Fibroblast of lung (primary cell): Measurements from ENCODE around the gene LILRB5. TPM values are rescaled to one million over a fixed set of nuclear protein-coding genes. Genes with fewer than 3 reads are reported as not detected.

Experiments
- DNase-seq, 2 donors: peaks; one replicate each; pipeline versions ENCODE4 v3.0.0 to v3.0.0-alpha.2; 2010; ENCODE audit warnings: low read depth in 2 of 2
- H2AFZ ChIP-seq: 2 replicates; pipeline ENCODE4 v1.5.1; 2012; ENCODE audit warnings: low read length, control low read depth, inconsistent platforms
- H3K27ac ChIP-seq: 2 replicates; pipeline ENCODE4 v1.5.1; 2011; ENCODE audit warnings: low read length, control low read depth; ENCODE audit not compliant: insufficient read depth
- H3K27me3 ChIP-seq: 2 replicates; pipeline ENCODE4 v1.5.1; 2011; ENCODE audit warnings: mild to moderate bottlenecking, low read length; ENCODE audit not compliant: control insufficient read depth, insufficient read depth
- H3K36me3 ChIP-seq: 2 replicates; pipeline ENCODE4 v1.5.1; 2011; ENCODE audit warnings: low read length; ENCODE audit not compliant: control insufficient read depth, insufficient read depth
- H3K4me1 ChIP-seq: 2 replicates; pipeline ENCODE4 v1.5.1; 2011; ENCODE audit warnings: low read length; ENCODE audit not compliant: control insufficient read depth, insufficient read depth; ENCODE audit errors: extremely low read depth
- H3K4me2 ChIP-seq: 2 replicates; pipeline ENCODE4 v1.5.1; 2011; ENCODE audit warnings: low read length, control low read depth; ENCODE audit not compliant: insufficient read depth; ENCODE audit errors: extremely low read depth
- H3K4me3 ChIP-seq, 4 experiments: fragments of 200-600 bp in 1 of 4; sonication (generic) in 1 of 4; replicated peaks in 1 of 4; 2 replicates each; pipeline ENCODE4 v1.5.1; 2011 to 2016; ENCODE audit warnings: low read length in 4 of 4, low read depth in 3 of 4, mild to moderate bottlenecking in 3 of 4, control low read depth in 2 of 4, inconsistent platforms in 1 of 4, mixed read lengths in 1 of 4; ENCODE audit not compliant: insufficient read depth in 1 of 4; ENCODE audit errors: control extremely low read depth in 1 of 4
- H3K79me2 ChIP-seq: 2 replicates; pipeline ENCODE4 v1.5.1; 2012; ENCODE audit warnings: mild to moderate bottlenecking, low read length, inconsistent platforms; ENCODE audit not compliant: control insufficient read depth, insufficient read depth
- H3K9ac ChIP-seq: 2 replicates; pipeline ENCODE4 v1.5.1; 2011; ENCODE audit warnings: mild to moderate bottlenecking, low read length, control low read depth; ENCODE audit not compliant: insufficient read depth
- H3K9me3 ChIP-seq: 2 replicates; pipeline ENCODE4 v1.5.1; 2012; ENCODE audit warnings: low read depth, low read length; ENCODE audit not compliant: control insufficient read depth, insufficient read depth
- H4K20me1 ChIP-seq: 2 replicates; pipeline ENCODE4 v1.5.1; 2011; ENCODE audit warnings: low read length; ENCODE audit not compliant: control insufficient read depth, insufficient read depth; ENCODE audit errors: extremely low read depth
- EZH2 ChIP-seq: IDR thresholded peaks from 2 replicates; pipeline ENCODE4 v1.5.1; 2012; ENCODE audit warnings: low read length, control low read depth, mild to moderate bottlenecking; ENCODE audit errors: missing control alignments
- polyA plus RNA-seq, 2 donors: library from polyadenylated mRNA; depleted of rRNA in 1 of 2; stranded (reverse) in 1 of 2; unstranded in 1 of 2; fragments of >200 nt; gene quantifications; 2 replicates each; pipeline ENCODE4 v1.2.1, GENCODE V29; 2011 to 2012; ENCODE audit warnings: missing spikeins in 1 of 2
- total RNA-seq: library from RNA; depleted of rRNA; stranded (reverse); fragments of >200 nt; gene quantifications from 2 replicates; pipeline ENCODE4 v1.2.1, GENCODE V29; 2014
- TF ChIP-seq, protein P1 (sequence below), 2 donors: IDR thresholded peaks in 1 of 2; conservative IDR thresholded peaks in 1 of 2; 1 replicate in 1 of 2; 2 replicates in 1 of 2; pipeline ENCODE4 v1.5.1; 2011 to 2012; ENCODE audit warnings: low read length in 2 of 2, control low read depth in 1 of 2, inconsistent platforms in 1 of 2, low read depth in 1 of 2, mild to moderate bottlenecking in 1 of 2

Gene LILRB5
- total and polyA plus RNA-seq, 2 donors (not counting 1 experiment from before 2014, with no cell fraction given), result not detected

DNA sequence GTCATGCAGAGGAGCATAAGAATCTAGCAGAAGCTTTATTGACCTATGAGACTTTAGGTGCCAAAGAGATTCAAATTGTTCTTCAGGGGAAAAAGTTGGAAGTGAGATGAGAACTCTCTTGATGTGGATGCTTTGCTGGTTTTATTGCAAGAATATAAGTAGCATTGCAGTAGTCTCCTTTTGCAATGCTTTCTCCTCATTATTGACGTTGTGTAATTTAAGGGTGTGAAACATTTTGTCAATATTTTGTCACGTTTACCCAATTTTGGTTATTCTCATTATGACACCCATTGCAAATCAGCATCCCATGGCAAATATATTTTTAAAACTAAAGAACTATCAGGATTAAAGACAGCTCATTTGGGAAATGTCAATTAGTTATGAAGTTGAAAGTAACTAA is 11.9 kb upstream of the LILRB5 start:
- DNase-seq, result no peak
- H3K4me1 ChIP-seq, result no peaks in the 10 kb centered on the region
- no peaks in the 10 kb centered on the region for H4K20me1 ChIP-seq
- H3K9ac ChIP-seq, result no peak overlapping the region
- no peak overlapping the region for H3K4me3 ChIP-seq
- no peak overlapping the region for H3K4me2 ChIP-seq
- H2AFZ ChIP-seq, result no peak overlapping the region
- H3K9me3 ChIP-seq, result no peaks in the 10 kb centered on the region
- peaks cover 3% of the 10 kb centered on the region for H3K27me3 ChIP-seq
- no peaks in the 10 kb centered on the region for H3K36me3 ChIP-seq
- no peaks in the 10 kb centered on the region for H3K79me2 ChIP-seq
- TF ChIP-seq, protein P1, sequence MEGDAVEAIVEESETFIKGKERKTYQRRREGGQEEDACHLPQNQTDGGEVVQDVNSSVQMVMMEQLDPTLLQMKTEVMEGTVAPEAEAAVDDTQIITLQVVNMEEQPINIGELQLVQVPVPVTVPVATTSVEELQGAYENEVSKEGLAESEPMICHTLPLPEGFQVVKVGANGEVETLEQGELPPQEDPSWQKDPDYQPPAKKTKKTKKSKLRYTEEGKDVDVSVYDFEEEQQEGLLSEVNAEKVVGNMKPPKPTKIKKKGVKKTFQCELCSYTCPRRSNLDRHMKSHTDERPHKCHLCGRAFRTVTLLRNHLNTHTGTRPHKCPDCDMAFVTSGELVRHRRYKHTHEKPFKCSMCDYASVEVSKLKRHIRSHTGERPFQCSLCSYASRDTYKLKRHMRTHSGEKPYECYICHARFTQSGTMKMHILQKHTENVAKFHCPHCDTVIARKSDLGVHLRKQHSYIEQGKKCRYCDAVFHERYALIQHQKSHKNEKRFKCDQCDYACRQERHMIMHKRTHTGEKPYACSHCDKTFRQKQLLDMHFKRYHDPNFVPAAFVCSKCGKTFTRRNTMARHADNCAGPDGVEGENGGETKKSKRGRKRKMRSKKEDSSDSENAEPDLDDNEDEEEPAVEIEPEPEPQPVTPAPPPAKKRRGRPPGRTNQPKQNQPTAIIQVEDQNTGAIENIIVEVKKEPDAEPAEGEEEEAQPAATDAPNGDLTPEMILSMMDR (conservative IDR thresholded peaks at IDR 0.05 in 1 of 2, IDR thresholded peaks at IDR 0.05 in 1 of 2; ENCODE audit: low read depth in 1 of 2, low read length in 2 of 2), result no peak
- no peak for TF ChIP-seq EZH2
- H3K27ac ChIP-seq, result no peak overlapping the region

DNA sequence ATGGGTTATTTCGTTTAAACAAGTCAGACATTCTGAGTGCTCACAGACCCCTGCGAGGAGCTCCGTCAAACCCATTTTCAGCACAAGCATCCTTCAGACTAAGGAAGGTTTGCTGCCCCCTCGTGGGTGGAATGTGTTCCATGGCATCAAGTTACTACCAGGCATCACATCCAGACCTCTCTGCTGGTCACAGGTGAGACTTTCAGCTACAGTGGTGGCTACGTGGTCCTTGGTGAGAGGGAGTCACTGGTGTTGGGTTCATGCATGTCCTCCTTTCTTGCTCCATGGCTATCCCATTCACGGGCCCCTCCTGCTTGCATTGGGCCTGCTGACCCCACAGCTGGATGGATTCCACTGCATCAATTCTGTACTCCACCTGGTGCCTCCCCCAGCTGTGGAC is 9.1 kb upstream of the LILRB5 start:
- no peaks in the 10 kb centered on the region for H3K9me3 ChIP-seq
- no peaks in the 10 kb centered on the region for H3K79me2 ChIP-seq
- no peak overlapping the region for H2AFZ ChIP-seq
- no peak overlapping the region for H3K9ac ChIP-seq
- H3K27me3 ChIP-seq, result peaks cover 3% of the 10 kb centered on the region
- peak; percentile 46 to 62 for DNase-seq
- no peak overlapping the region for H3K4me2 ChIP-seq
- TF ChIP-seq EZH2, result no peak
- TF ChIP-seq, protein P1 (conservative IDR thresholded peaks at IDR 0.05 in 1 of 2, IDR thresholded peaks at IDR 0.05 in 1 of 2; ENCODE audit: low read depth in 1 of 2, low read length in 2 of 2), result peak; percentile 52 to 65
- no peak overlapping the region for H3K4me3 ChIP-seq
- H3K27ac ChIP-seq, result no peak overlapping the region
- no peaks in the 10 kb centered on the region for H3K36me3 ChIP-seq
- H3K4me1 ChIP-seq, result no peaks in the 10 kb centered on the region
- no peaks in the 10 kb centered on the region for H4K20me1 ChIP-seq

DNA sequence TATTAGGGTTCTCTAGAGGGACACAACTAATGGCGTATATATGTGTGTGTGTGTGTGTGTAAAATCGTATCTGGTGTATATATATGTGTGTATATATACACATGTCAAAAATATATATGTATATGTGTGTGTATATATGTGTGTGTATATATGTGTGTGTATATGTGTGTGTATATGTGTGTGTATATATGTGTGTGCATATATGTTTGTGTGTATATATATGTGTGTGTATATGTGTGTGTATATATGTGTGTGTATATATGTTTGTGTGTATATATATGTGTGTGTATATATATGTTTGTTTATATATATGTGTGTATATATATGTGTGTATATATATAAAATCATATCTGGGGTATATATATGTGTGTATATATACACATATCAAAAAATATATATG is 5.4 kb upstream of the LILRB5 start:
- Histone ChIP-seq H3K79me2 (no peaks in the 10 kb centered on the region), H3K4me3 (no peak overlapping the region), H3K27me3 (no peaks in the 10 kb centered on the region), H3K4me1 (no peaks in the 10 kb centered on the region), H2AFZ (no peak overlapping the region), H3K27ac (no peak overlapping the region), H3K9me3 (no peaks in the 10 kb centered on the region), H4K20me1 (no peaks in the 10 kb centered on the region), H3K36me3 (no peaks in the 10 kb centered on the region), H3K9ac (no peak overlapping the region), H3K4me2 (no peak overlapping the region)
- DNase-seq, result no peak
- TF ChIP-seq, protein P1 (conservative IDR thresholded peaks at IDR 0.05 in 1 of 2, IDR thresholded peaks at IDR 0.05 in 1 of 2; ENCODE audit: low read depth in 1 of 2, low read length in 2 of 2), result no peak
- no peak for TF ChIP-seq EZH2
